Heart right ventricle (tissue), 16 donors: Measurements from ENCODE around the gene RIPPLY2. TPM values are rescaled to one million over a fixed set of nuclear protein-coding genes. Genes with fewer than 3 reads are reported as not detected.
"Not testable (repeated sequence)": the region's sequence is repeated elsewhere in the genome, so short reads cannot be mapped to it uniquely, and the experiment has no call there.

Experiments used
- ATAC-seq, 8 donors: fragments of 200-7000 bp; cut with Tn5 transposase; one replicate each; pipeline ENCODE4 v1.9.1; 2020; ENCODE audit warnings: mild to moderate bottlenecking in 8 of 8, moderate library complexity in 8 of 8, moderate number of reproducible peaks in 1 of 8
- DNase-seq, 2 donors: peaks; one replicate each; pipeline ENCODE4 v3.0.0-alpha.2; 2020
- H3K27ac ChIP-seq, 10 donors: fragments of 200-600 bp; sonication (generic) in 2 of 10; one replicate each; pipeline versions ENCODE4 v1.5.0 to v1.8.0; 2020 to 2022; ENCODE audit warnings: mild to moderate bottlenecking in 3 of 10
- H3K27me3 ChIP-seq, 7 donors: fragments of 200-600 bp; one replicate each; pipeline ENCODE4 v1.8.0; 2021 to 2022; ENCODE audit warnings: mild to moderate bottlenecking in 2 of 7
- H3K36me3 ChIP-seq, 9 donors: fragments of 200-600 bp; sonication (generic) in 1 of 9; one replicate each; pipeline versions ENCODE4 v1.5.0 to v1.8.0; 2020 to 2022; ENCODE audit warnings: mild to moderate bottlenecking in 2 of 9
- H3K4me1 ChIP-seq, 9 donors: fragments of 200-600 bp; sonication (generic) in 1 of 9; one replicate each; pipeline versions ENCODE4 v1.5.0 to v1.8.0; 2020 to 2022; ENCODE audit warnings: mild to moderate bottlenecking in 4 of 9
- H3K4me3 ChIP-seq, 10 donors: fragments of 200-600 bp; sonication (generic) in 2 of 10; one replicate each; pipeline versions ENCODE4 v1.5.0 to v1.8.0; 2020 to 2022; ENCODE audit warnings: mild to moderate bottlenecking in 7 of 10, moderate library complexity in 2 of 10
- H3K9me3 ChIP-seq, 11 donors: fragments of 200-600 bp in 10 of 11; sonication (generic) in 2 of 11; one replicate each; pipeline versions ENCODE4 v1.5.0 to v1.8.0; 2013 to 2022; ENCODE audit warnings: mild to moderate bottlenecking in 2 of 11, control low read depth in 1 of 11, moderate library complexity in 1 of 11
- WGBS, 2 donors: extraction: QIAGEN DNeasy Blood & Tissue Kit; methylation state at CpG; one replicate each; pipeline ENCODE4 v1.1.7; 2013; ENCODE audit warnings: inconsistent platforms in 1 of 2; 5-methylcytosine and 5-hydroxymethylcytosine counted together
- intact Hi-C, 10 donors: fragments of 100-400 bp; cut with DNase I; formaldehyde crosslinking; loops; one replicate each; pipeline versions ENCODE4 v1.11.1 to v1.14.2; 2022
- polyA plus RNA-seq, 2 donors: library from polyadenylated mRNA; stranded (reverse); fragments of 200-250 nt; gene quantifications; one replicate each; pipeline ENCODE4 v1.2.3, GENCODE V29; 2013
- total RNA-seq, 10 donors: library from RNA; stranded (reverse); fragmentation: NEBNext Ultra II Directional in 3 of 10; extraction: Animal tissue kit (Norgen Biotek cat#: 25700) in 3 of 10; gene quantifications; one replicate each; pipeline versions ENCODE4 v1.2.1 to v1.2.4, GENCODE V29; 2021 to 2023
- TF ChIP-seq, protein P1 (sequence below), 9 donors: fragments of 200-600 bp; sonication (generic) in 2 of 9; IDR thresholded peaks; one replicate each; pipeline versions ENCODE4 v1.5.0 to v1.8.0; 2021 to 2022; ENCODE audit warnings: antibody characterized with exemption in 9 of 9, mild to moderate bottlenecking in 5 of 9, moderate library complexity in 1 of 9
- donor health status: Arrhythmogenic right ventricular cardiomyopathy.
- donor health status: ischemic (EF 13 %, LVEDD 7.1; RV severe dilation, severe dysfunction).
- donor health status: healthy with polysubstance abuse.
- donor health status: DM: no; HTN: yes; CAD: no.
- donor health status: DM: no; HTN: no; CAD: no.
- donor health status: ischemic (EF 25% LVEDD 6.9; RV normal size, moderate dysfunction).
- donor health status: ischemic (EF 25% LVEDD 5.7; RV mildly dilated, moderate dysfunction).
- donor health status: healthy.
- donor health status: DM: yes; HTN: yes; CAD: no.
- donor health status: Ischemic cardiomyopathy.
- donor health status: ischemic (EF 35%, LVEDD 5.7; RV mildly dilated, moderate dysfunction).
- donor health status: nonischemic (EF 11% LVEDD 7.7; RV severe dilation, severe dysfunction).
- donor health status: DM: yes; HTN: yes; CAD: no.
- donor health status: PGD.
- donor health status: ischemic (EF 29% LVEDD 5.4; RV normal size, mild dysfunction).
- donor health status: nonischemic (EF 23%, LVEDD 6.1; RV moderate dilation, normal function).

Gene RIPPLY2
- total and polyA plus RNA-seq, 12 donors: 0.17 TPM; not detected in 11

DNA sequence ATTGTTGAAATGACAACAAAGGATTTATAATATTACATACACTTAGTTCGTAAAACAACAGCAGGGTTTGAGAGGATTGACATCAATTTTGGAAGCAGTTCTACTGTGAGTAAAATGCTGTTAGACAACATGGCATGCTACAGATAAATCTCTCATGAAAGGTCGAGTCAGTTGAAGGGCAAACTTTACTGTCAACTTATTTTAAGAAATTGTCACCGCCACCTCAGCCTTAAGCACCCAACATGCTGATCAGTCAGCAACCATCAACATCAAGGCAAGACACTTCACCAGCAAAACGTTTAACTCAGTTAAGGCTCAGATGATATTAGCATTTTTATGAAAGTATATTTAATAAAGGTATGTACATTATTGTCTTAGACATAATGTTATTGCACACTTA, 37.4 kb downstream of the RIPPLY2 start:
- Histone ChIP-seq H3K27ac (no peak overlapping the region), H3K4me3 (no peak overlapping the region), H3K9me3 (peaks cover 0 to 9% (median 0%) of the 10 kb centered on the region in 11 donors), H3K36me3 (peaks cover 0 to 13% (median 0%) of the 10 kb centered on the region in 9 donors), H3K27me3 (no peaks in the 10 kb centered on the region), H3K4me1 (peaks cover 0 to 15% (median 0%) of the 10 kb centered on the region in 9 donors)
- WGBS, 2 donors: 58% methylated on average over 4 of the region's 4 CpGs
- intact Hi-C loops: no loop called here
- DNase-seq (no peak), ATAC-seq (peak in 3 of 8 donors; percentile 34 to 75 (median 57))
- TF ChIP-seq, protein P1, sequence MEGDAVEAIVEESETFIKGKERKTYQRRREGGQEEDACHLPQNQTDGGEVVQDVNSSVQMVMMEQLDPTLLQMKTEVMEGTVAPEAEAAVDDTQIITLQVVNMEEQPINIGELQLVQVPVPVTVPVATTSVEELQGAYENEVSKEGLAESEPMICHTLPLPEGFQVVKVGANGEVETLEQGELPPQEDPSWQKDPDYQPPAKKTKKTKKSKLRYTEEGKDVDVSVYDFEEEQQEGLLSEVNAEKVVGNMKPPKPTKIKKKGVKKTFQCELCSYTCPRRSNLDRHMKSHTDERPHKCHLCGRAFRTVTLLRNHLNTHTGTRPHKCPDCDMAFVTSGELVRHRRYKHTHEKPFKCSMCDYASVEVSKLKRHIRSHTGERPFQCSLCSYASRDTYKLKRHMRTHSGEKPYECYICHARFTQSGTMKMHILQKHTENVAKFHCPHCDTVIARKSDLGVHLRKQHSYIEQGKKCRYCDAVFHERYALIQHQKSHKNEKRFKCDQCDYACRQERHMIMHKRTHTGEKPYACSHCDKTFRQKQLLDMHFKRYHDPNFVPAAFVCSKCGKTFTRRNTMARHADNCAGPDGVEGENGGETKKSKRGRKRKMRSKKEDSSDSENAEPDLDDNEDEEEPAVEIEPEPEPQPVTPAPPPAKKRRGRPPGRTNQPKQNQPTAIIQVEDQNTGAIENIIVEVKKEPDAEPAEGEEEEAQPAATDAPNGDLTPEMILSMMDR (IDR thresholded peaks at IDR 0.05): no peak

GRCh38 chr6:83891586-83891985, 38.4 kb downstream of the RIPPLY2 start:
- DNase-seq (no peak), ATAC-seq (no peak)
- H3K9me3 ChIP-seq: peaks cover 0 to 9% (median 0%) of the 10 kb centered on the region in 11 donors
- H3K27me3 ChIP-seq: no peaks in the 10 kb centered on the region
- no peak overlapping the region for H3K27ac ChIP-seq
- peaks cover 0 to 15% (median 0%) of the 10 kb centered on the region in 9 donors for H3K4me1 ChIP-seq
- intact Hi-C loops: no loop called here
- 63 to 72% methylated on average over 4 of the region's 4 CpGs for WGBS, 2 donors
- peaks cover 0 to 13% (median 0%) of the 10 kb centered on the region in 9 donors for H3K36me3 ChIP-seq
- TF ChIP-seq, protein P1 (IDR thresholded peaks at IDR 0.05): no peak
- no peak overlapping the region for H3K4me3 ChIP-seq

GRCh38 chr6:83893024-83893423, 39.9 kb downstream of the RIPPLY2 start:
- Histone ChIP-seq H3K4me3 (no peak overlapping the region), H3K36me3 (peaks cover 0 to 13% (median 0%) of the 10 kb centered on the region in 9 donors), H3K4me1 (peaks cover 0 to 15% (median 0%) of the 10 kb centered on the region in 9 donors), H3K27me3 (no peaks in the 10 kb centered on the region), H3K9me3 (peaks cover 0 to 19% (median 0%) of the 10 kb centered on the region in 11 donors), H3K27ac (no peak overlapping the region)
- intact Hi-C loops: no loop called here
- no peak for ATAC-seq
- WGBS, 2 donors: 54 to 98% methylated on average over 1 of the region's 1 CpG
- TF ChIP-seq, protein P1 (IDR thresholded peaks at IDR 0.05): no peak
- no peak for DNase-seq

DNA sequence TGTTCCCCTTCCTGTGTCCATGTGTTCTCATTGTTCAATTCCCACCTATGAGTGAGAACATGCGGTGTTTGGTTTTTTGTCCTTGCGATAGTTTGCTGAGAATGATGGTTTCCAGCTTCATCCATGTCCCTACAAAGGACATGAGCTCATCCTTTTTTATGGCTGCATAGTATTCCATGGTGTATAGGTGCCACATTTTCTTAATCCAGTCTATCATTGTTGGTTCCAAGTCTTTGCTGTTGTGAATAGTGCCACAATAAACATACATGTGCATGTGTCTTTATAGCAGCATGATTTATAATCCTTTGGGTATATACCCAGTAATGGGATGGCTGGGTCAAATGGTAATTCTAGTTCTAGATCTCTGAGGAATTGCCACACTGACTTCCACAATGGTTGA, 43.9 kb downstream of the RIPPLY2 start:
- intact Hi-C loops, DNase-seq, H3K27ac ChIP-seq, H3K4me1 ChIP-seq, H3K4me3 ChIP-seq, H3K27me3 ChIP-seq, ATAC-seq: not testable (repeated sequence)
- Histone ChIP-seq H3K9me3 (peaks cover 0 to 25% (median under 1%) of the 10 kb centered on the region in 11 donors), H3K36me3 (peaks cover 0 to 13% (median 0%) of the 10 kb centered on the region in 9 donors)
- WGBS, 2 donors: no CpG with 5 or more reads among the region's 2 CpGs

DNA sequence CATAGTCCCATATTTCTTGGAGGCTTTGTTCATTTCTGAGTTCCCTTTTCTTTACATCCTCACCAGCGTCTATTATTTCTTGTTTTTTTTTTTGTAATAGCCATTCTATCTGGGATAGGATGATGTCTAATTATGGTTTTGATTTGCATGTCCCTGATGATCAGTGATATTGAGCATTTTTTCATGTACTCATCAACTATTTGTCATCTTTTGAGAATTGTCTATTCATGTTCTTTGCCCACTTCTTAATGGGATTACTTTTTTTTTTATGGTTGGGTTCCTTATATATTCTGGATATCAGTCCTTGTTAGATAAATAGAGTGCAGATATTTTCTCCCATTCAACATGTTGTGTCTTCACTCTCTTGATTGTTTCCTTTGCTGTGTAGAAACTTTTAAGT, 48.5 kb downstream of the RIPPLY2 start:
- TF ChIP-seq, protein P1 (IDR thresholded peaks at IDR 0.05): no peak
- H3K36me3 ChIP-seq: no peaks in the 10 kb centered on the region
- ATAC-seq (no peak), DNase-seq (no peak)
- peaks cover 0 to 56% (median 15%) of the 10 kb centered on the region in 11 donors for H3K9me3 ChIP-seq
- H3K4me3 ChIP-seq: no peak overlapping the region
- intact Hi-C loops: no loop called here
- H3K4me1 ChIP-seq: no peaks in the 10 kb centered on the region
- WGBS, 2 donors: 97 to 98% methylated on average over 1 of the region's 1 CpG
- H3K27ac ChIP-seq: no peak overlapping the region
- H3K27me3 ChIP-seq: no peaks in the 10 kb centered on the region
